Suprapubic skin (tissue), 4 donors: ENCODE measurements around the gene ADGRG1. TPM values are rescaled to one million over a fixed set of nuclear protein-coding genes. Genes with fewer than 3 reads are reported as not detected.

Source experiments
- DNase-seq, 2 donors: peaks; one replicate each; pipeline ENCODE4 v3.0.0-alpha.2; 2019; ENCODE audit warnings: low spot score in 2 of 2
- H3K27ac ChIP-seq: fragments of 200-600 bp; sonication (generic); one replicate; pipeline ENCODE4 v1.5.1; 2019
- H3K27me3 ChIP-seq: fragments of 200-600 bp; sonication (generic); one replicate; pipeline ENCODE4 v1.5.1; 2019
- H3K36me3 ChIP-seq: fragments of 200-600 bp; sonication (generic); one replicate; pipeline ENCODE4 v1.5.1; 2019
- H3K4me1 ChIP-seq: fragments of 200-600 bp; sonication (generic); one replicate; pipeline ENCODE4 v1.5.1; 2019
- H3K4me3 ChIP-seq: fragments of 200-600 bp; sonication (generic); one replicate; pipeline ENCODE4 v1.5.1; 2019; ENCODE audit warnings: mild to moderate bottlenecking
- H3K9me3 ChIP-seq: fragments of 200-600 bp; sonication (generic); one replicate; pipeline ENCODE4 v1.5.1; 2019
- CTCF ChIP-seq, 2 donors: fragments of 200-600 bp in 1 of 2; fragments of 450-650 bp in 1 of 2; sonication (generic) in 1 of 2; IDR thresholded peaks; one replicate each; pipeline ENCODE4 v1.5.1; 2016 to 2019; ENCODE audit warnings: antibody characterized with exemption in 2 of 2, mild to moderate bottlenecking in 1 of 2, moderate library complexity in 1 of 2
- EP300 ChIP-seq: sonication (generic); formaldehyde crosslinking; IDR thresholded peaks from one replicate; pipeline ENCODE4 v1.6.1; 2017; ENCODE audit warnings: antibody characterized with exemption
- POLR2A ChIP-seq, 2 donors: fragments of 450-650 bp; IDR thresholded peaks; one replicate each; pipeline ENCODE4 v1.6.1; 2017; ENCODE audit warnings: antibody characterized with exemption in 2 of 2, mild to moderate bottlenecking in 2 of 2, moderate library complexity in 2 of 2
- POLR2AphosphoS5 ChIP-seq, 3 donors: sonication (generic); formaldehyde crosslinking; IDR thresholded peaks; one replicate each; pipeline ENCODE4 v1.6.1; 2017; ENCODE audit warnings: antibody characterized with exemption in 3 of 3
- WGBS: methylation state at CpG from one replicate; pipeline ENCODE4 v1.1.5; 2018; 5-methylcytosine and 5-hydroxymethylcytosine counted together
- total RNA-seq, 4 donors: library from RNA; depleted of rRNA; stranded (reverse); fragments of >200 nt; gene quantifications; one replicate each; pipeline ENCODE4 v1.1.0, GENCODE V29; 2016

Gene ADGRG1
- total RNA-seq, 4 donors from 2014 or later, result 107 to 202 (median 139) TPM

GRCh38 chr16:57656342-57656955, 28.0 kb downstream of the ADGRG1 start:
- TF ChIP-seq CTCF (IDR thresholded peaks at IDR 0.05) (no peak), POLR2A (IDR thresholded peaks at IDR 0.05) (no peak), EP300 (no peak), POLR2AphosphoS5 (IDR thresholded peaks at IDR 0.05) (no peak)
- Histone ChIP-seq H3K27me3 (no peaks in the 10 kb centered on the region), H3K36me3 (peaks cover 85% of the 10 kb centered on the region), H3K27ac (no peak overlapping the region), H3K9me3 (no peaks in the 10 kb centered on the region), H3K4me3 (no peak overlapping the region), H3K4me1 (no peaks in the 10 kb centered on the region)
- no peak for DNase-seq
- WGBS, result 87% methylated on average over 11 of the region's 11 CpGs

GRCh38 chr16:57657228-57657627, 28.8 kb downstream of the ADGRG1 start:
- WGBS, result 91% methylated on average over 9 of the region's 13 CpGs
- Histone ChIP-seq H3K9me3 (no peaks in the 10 kb centered on the region), H3K36me3 (peaks cover 87% of the 10 kb centered on the region), H3K4me3 (no peak overlapping the region), H3K27me3 (no peaks in the 10 kb centered on the region), H3K27ac (no peak overlapping the region), H3K4me1 (no peaks in the 10 kb centered on the region)
- no peak for DNase-seq
- TF ChIP-seq POLR2A (IDR thresholded peaks at IDR 0.05) (no peak), POLR2AphosphoS5 (IDR thresholded peaks at IDR 0.05) (no peak), CTCF (IDR thresholded peaks at IDR 0.05) (no peak)

GRCh38 chr16:57658130-57658877, 29.9 kb downstream of the ADGRG1 start:
- Histone ChIP-seq H3K9me3 (no peaks in the 10 kb centered on the region), H3K36me3 (peaks cover 89% of the 10 kb centered on the region), H3K4me3 (no peak overlapping the region), H3K4me1 (no peaks in the 10 kb centered on the region), H3K27ac (no peak overlapping the region), H3K27me3 (no peaks in the 10 kb centered on the region)
- 86% methylated on average over 10 of the region's 10 CpGs for WGBS
- TF ChIP-seq EP300, result no peak
- no peak for DNase-seq

- H3K27ac ChIP-seq, result no peak overlapping the region
- H3K4me1 ChIP-seq, result no peaks in the 10 kb centered on the region
- H3K9me3 ChIP-seq, result no peaks in the 10 kb centered on the region
- H3K27me3 ChIP-seq, result no peaks in the 10 kb centered on the region
- H3K4me3 ChIP-seq, result no peak overlapping the region
- 81% methylated on average over 15 of the region's 19 CpGs for WGBS
- H3K36me3 ChIP-seq, result peaks cover 92% of the 10 kb centered on the region
- TF ChIP-seq CTCF (IDR thresholded peaks at IDR 0.05) (no peak), POLR2A (IDR thresholded peaks at IDR 0.05) (no peak), POLR2AphosphoS5 (IDR thresholded peaks at IDR 0.05) (no peak), EP300 (no peak)
- no peak for DNase-seq
These were observed 30.6 kb downstream of the ADGRG1 start for GRCh38 chr16:57658878-57659674.

GRCh38 chr16:57660715-57661463, 32.5 kb downstream of the ADGRG1 start:
- H3K9me3 ChIP-seq, result no peaks in the 10 kb centered on the region
- no peaks in the 10 kb centered on the region for H3K27me3 ChIP-seq
- no peak overlapping the region for H3K4me3 ChIP-seq
- peaks cover 89% of the 10 kb centered on the region for H3K36me3 ChIP-seq
- WGBS, result 90% methylated on average over 8 of the region's 11 CpGs
- no peak for TF ChIP-seq POLR2AphosphoS5 (IDR thresholded peaks at IDR 0.05)
- no peak for DNase-seq
- no peaks in the 10 kb centered on the region for H3K4me1 ChIP-seq
- H3K27ac ChIP-seq, result no peak overlapping the region
